Fibroblast of the aortic adventitia (primary cell): ENCODE data around the gene EHD4. TPM values are rescaled to one million over a fixed set of nuclear protein-coding genes. Genes with fewer than 3 reads are reported as not detected.

Experiments used
- DNase-seq: peaks from one replicate; pipeline ENCODE4 v3.0.0-alpha.2; 2010; ENCODE audit warnings: low read depth
- H3K4me3 ChIP-seq: 2 replicates; pipeline ENCODE4 v1.5.1; 2011; ENCODE audit warnings: low read depth, mild to moderate bottlenecking, control low read depth, low read length, moderate library complexity
- CTCF ChIP-seq: IDR thresholded peaks from 2 replicates; pipeline ENCODE4 v1.5.1; 2011; ENCODE audit warnings: mild to moderate bottlenecking, low read length, control low read depth, inconsistent platforms; ENCODE audit not compliant: insufficient read depth
- total RNA-seq: library from RNA; depleted of rRNA; stranded (reverse); fragments of >200 nt; gene quantifications from 2 replicates; pipeline ENCODE4 v1.2.3, GENCODE V29; 2012; ENCODE audit warnings: low replicate concordance

The EHD4 gene
- total RNA-seq, 1 donor, result 10.8 TPM

- no peak for DNase-seq
- TF ChIP-seq CTCF, result no peak
- no peak overlapping the region for H3K4me3 ChIP-seq
These were observed 82.2 kb downstream of the EHD4 start for GRCh38 chr15:41890050-41890690.

- no peak for DNase-seq
- TF ChIP-seq CTCF, result no peak
- H3K4me3 ChIP-seq, result no peak overlapping the region
These were observed 83.6 kb downstream of the EHD4 start for GRCh38 chr15:41888662-41889253.

DNA sequence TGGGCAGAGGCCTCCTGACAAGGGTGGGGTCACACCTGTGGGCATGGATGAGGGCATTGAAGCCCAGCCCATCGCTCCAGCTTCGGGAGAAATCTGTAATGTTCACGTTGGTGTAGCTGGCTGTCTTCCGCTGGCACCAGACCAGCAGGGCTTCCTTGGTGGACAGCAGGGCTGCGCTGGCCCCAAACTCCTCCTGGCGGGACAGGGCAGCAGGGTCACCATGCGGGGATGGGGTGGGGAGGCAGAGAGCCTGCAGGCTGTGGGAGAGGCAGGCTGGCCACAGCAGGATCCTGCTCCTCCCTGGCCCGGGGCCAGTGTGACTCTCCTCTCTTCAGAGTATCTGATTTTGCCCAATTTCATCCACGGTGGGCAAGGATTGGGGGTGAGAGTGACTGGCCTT lies 84.5 kb downstream of the EHD4 start:
- no peak for TF ChIP-seq CTCF
- no peak for DNase-seq
- no peak overlapping the region for H3K4me3 ChIP-seq

DNA sequence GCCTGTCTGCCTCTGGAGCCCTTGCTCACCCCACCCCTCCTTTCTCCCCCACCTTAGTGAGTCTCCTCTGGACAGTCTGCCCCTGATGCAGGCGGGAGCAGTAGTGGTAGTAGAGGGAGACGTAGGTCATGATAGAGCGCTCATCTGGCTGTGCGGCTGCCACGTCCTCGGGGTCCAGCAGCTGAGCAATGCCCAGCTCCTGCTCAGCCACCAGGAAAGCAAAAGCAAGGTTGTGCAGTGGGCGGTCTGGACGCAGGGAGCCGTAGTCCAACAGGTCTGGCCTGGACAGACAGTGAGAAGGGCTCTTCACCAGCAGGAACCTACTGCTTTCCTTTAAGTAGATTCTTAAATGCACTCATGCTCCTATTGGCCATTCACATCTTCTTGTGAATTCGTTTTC lies 85.2 kb downstream of the EHD4 start:
- H3K4me3 ChIP-seq, result no peak overlapping the region
- no peak for DNase-seq
- TF ChIP-seq CTCF, result no peak

DNA sequence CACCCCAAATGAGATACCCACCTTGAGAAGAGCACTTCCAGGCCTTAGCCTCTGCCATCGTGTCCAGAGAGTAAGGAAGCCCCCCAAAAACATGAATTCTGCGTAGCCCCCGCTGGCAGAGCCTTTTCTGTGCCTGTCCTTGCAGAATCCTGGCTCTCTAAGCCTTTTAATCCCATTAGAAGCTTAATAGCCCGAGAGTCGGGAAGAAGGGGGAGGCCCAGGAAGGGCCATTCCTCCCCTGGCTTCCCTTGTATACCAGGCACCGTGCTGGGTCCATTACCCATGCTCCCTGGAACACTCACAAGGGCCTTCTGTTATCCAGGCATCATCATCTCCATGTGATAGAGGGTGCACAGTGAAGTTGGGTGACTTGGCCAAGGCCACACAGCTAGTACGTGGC lies 85.6 kb downstream of the EHD4 start:
- H3K4me3 ChIP-seq, result no peak overlapping the region
- no peak for DNase-seq
- TF ChIP-seq CTCF, result no peak

- H3K4me3 ChIP-seq, result no peak overlapping the region
- no peak for DNase-seq
- no peak for TF ChIP-seq CTCF
These were observed 86.5 kb downstream of the EHD4 start for GRCh38 chr15:41885841-41886240.

DNA sequence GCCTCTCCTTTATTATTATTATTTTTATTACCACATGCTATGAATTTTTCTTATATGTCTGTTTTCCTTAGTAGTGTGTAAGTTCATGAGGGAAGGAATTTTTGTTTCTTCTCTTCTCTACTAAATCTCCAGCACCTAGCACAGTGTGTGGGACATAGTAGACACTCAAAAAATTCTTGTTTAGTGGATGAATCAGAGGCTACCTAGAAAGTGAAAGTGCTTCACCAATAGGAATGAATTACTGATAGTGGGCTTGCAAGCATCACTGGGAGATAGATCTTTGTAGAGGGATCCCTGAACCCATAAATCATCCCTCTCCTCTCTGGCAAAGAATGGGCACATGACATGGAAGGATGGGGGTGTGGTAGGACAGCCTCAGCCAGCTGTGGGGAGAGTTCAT lies 87.0 kb downstream of the EHD4 start:
- TF ChIP-seq CTCF, result no peak
- no peak overlapping the region for H3K4me3 ChIP-seq
- no peak for DNase-seq
